ENCODE data around the gene KLF13.

Gene KLF13

GRCh38 chr15:31300981-31301672, 25.5 kb upstream of the KLF13 start:
- no peak for DNase-seq

- no peak for DNase-seq
Observed at GRCh38 chr15:31301673-31301990, 25.0 kb upstream of the KLF13 start.

GRCh38 chr15:31302029-31302657, 24.5 kb upstream of the KLF13 start:
- DNase-seq: no peak

GRCh38 chr15:31302778-31303725, 23.6 kb upstream of the KLF13 start:
- no peak for DNase-seq

GRCh38 chr15:31303726-31304648, 22.6 kb upstream of the KLF13 start:
- no peak for DNase-seq

- DNase-seq: no peak
Observed at GRCh38 chr15:31304751-31305365, 21.8 kb upstream of the KLF13 start.

GRCh38 chr15:31305375-31305774, 21.3 kb upstream of the KLF13 start:
- no peak for DNase-seq

GRCh38 chr15:31305796-31306425, 20.7 kb upstream of the KLF13 start:
- DNase-seq: no peak

- DNase-seq: no peak
Observed at GRCh38 chr15:31306426-31307269, 20.0 kb upstream of the KLF13 start.

GRCh38 chr15:31307270-31308184, 19.1 kb upstream of the KLF13 start:
- no peak for DNase-seq

GRCh38 chr15:31308185-31308639, 18.4 kb upstream of the KLF13 start:
- DNase-seq: no peak

- DNase-seq: no peak
Observed at GRCh38 chr15:31309893-31310606, 16.6 kb upstream of the KLF13 start.

- DNase-seq: no peak
Observed at GRCh38 chr15:31311735-31312619, 14.7 kb upstream of the KLF13 start.

GRCh38 chr15:31313223-31313622, 13.4 kb upstream of the KLF13 start:
- DNase-seq: no peak

- no peak for DNase-seq
Observed at GRCh38 chr15:31314380-31314779, 12.3 kb upstream of the KLF13 start.

- DNase-seq: no peak
Observed at GRCh38 chr15:31316135-31316795, 10.4 kb upstream of the KLF13 start.

GRCh38 chr15:31317017-31317416, 9.6 kb upstream of the KLF13 start:
- no peak for DNase-seq

All from activated CD4-positive, alpha-beta T cell treated with anti-CD3 and anti-CD28 coated beads for 1 hour (primary cell).